Stomach (tissue), 4 donors: ENCODE results near the gene ANO1.

Source experiments
- CTCF ChIP-seq, 7 experiments: fragments of 450-650 bp in 4 of 7; fragments of 200-600 bp in 3 of 7; sonication (generic) in 3 of 7; IDR thresholded peaks; one replicate each; pipeline ENCODE4 v1.5.1; 2016 to 2019; ENCODE audit warnings: antibody characterized with exemption in 7 of 7, control low read depth in 2 of 7, mild to moderate bottlenecking in 1 of 7
- EP300 ChIP-seq: sonication (generic); formaldehyde crosslinking; IDR thresholded peaks from one replicate; pipeline ENCODE4 v1.6.1; 2017; ENCODE audit warnings: antibody characterized with exemption
- POLR2A ChIP-seq, 4 donors: fragments of 450-650 bp; IDR thresholded peaks; one replicate each; pipeline ENCODE4 v1.6.1; 2016; ENCODE audit warnings: antibody characterized with exemption in 4 of 4, control low read depth in 2 of 4, mild to moderate bottlenecking in 1 of 4, moderate library complexity in 1 of 4
- POLR2AphosphoS5 ChIP-seq, 3 donors: sonication (generic); formaldehyde crosslinking; IDR thresholded peaks; one replicate each; pipeline ENCODE4 v1.6.1; 2016; ENCODE audit warnings: antibody characterized with exemption in 3 of 3

- TF ChIP-seq CTCF (IDR thresholded peaks at IDR 0.05) (no peak), EP300 (no peak), POLR2A (IDR thresholded peaks at IDR 0.05) (no peak), POLR2AphosphoS5 (IDR thresholded peaks at IDR 0.05) (no peak)
Observed at GRCh38 chr11:70055444-70055843, 22.7 kb upstream of the ANO1 start.
